CD4-positive, alpha-beta T cell (primary cell): ENCODE measurements around the gene GHR. TPM values are rescaled to one million over a fixed set of nuclear protein-coding genes. Genes with fewer than 3 reads are reported as not detected.

ENCODE experiments used
- ATAC-seq: fragments of 200-7000 bp; cut with Tn5 transposase; one replicate; pipeline ENCODE4 v1.10.0; 2022; ENCODE audit warnings: mild to moderate bottlenecking; ENCODE audit not compliant: poor library complexity
- CTCF ChIA-PET: fragments of 350-600 bp; sonication (Branson Sonifier 250); formaldehyde crosslinking; loops from one replicate; lab custom pipeline; 2021; ENCODE audit warnings: antibody characterized with exemption, inconsistent platforms; lab: Charles Lee
- POLR2A ChIA-PET: fragments of 350-600 bp; sonication (Branson Sonifier 250); formaldehyde crosslinking; loops from one replicate; lab custom pipeline; 2021; ENCODE audit warnings: antibody characterized with exemption, inconsistent platforms; lab: Charles Lee
- DNase-seq, 14 experiments: peaks; one replicate each; pipeline ENCODE4 v3.0.0-alpha.2; 2013 to 2020; ENCODE audit warnings: mixed read lengths in 2 of 14
- H3K27ac ChIP-seq, 2 donors: one replicate each; pipeline versions ENCODE4 v1.5.1 to v1.7.0; 2013; ENCODE audit warnings: low read length in 2 of 2, low read depth in 1 of 2, mild to moderate bottlenecking in 1 of 2
- H3K27me3 ChIP-seq, 2 experiments: 1 replicate in 1 of 2; 2 replicates in 1 of 2; pipeline versions ENCODE4 v1.6.1 to v1.7.0; 2013; ENCODE audit warnings: low read length in 2 of 2, control low read depth in 1 of 2, mild to moderate bottlenecking in 1 of 2, moderate library complexity in 1 of 2; ENCODE audit not compliant: insufficient read depth in 2 of 2, control insufficient read depth in 1 of 2
- H3K36me3 ChIP-seq: one replicate; pipeline ENCODE4 v1.6.1; 2013; ENCODE audit warnings: low read length, control low read depth; ENCODE audit not compliant: insufficient read depth
- H3K4me1 ChIP-seq: one replicate; pipeline ENCODE4 v1.6.1; 2013; ENCODE audit warnings: low read length, control low read depth; ENCODE audit not compliant: insufficient read depth
- H3K4me3 ChIP-seq: one replicate; pipeline ENCODE4 v1.5.1; 2013; ENCODE audit warnings: mild to moderate bottlenecking, low read length, moderate library complexity
- H3K9me3 ChIP-seq, 2 experiments: 1 replicate in 1 of 2; 2 replicates in 1 of 2; pipeline versions ENCODE4 v1.6.1 to v1.7.0; 2013; ENCODE audit warnings: low read length in 2 of 2, mild to moderate bottlenecking in 2 of 2, control low read depth in 1 of 2, moderate library complexity in 1 of 2; ENCODE audit not compliant: control insufficient read depth in 1 of 2, insufficient read depth in 1 of 2
- H3K27ac Mint-ChIP-seq: one replicate; pipeline ENCODE4 v1.8.0; 2020; ENCODE audit warnings: mixed read lengths
- H3K27me3 Mint-ChIP-seq: one replicate; pipeline ENCODE4 v1.8.0; 2021; ENCODE audit warnings: mixed read lengths
- H3K36me3 Mint-ChIP-seq: one replicate; pipeline ENCODE4 v1.8.0; 2021; ENCODE audit warnings: low read depth, mixed read lengths
- H3K4me1 Mint-ChIP-seq: one replicate; pipeline ENCODE4 v1.8.0; 2021; ENCODE audit warnings: low read depth, mixed read lengths
- H3K4me3 Mint-ChIP-seq: one replicate; pipeline ENCODE4 v1.8.0; 2020; ENCODE audit warnings: mild to moderate bottlenecking, mixed read lengths
- H3K9me3 Mint-ChIP-seq: one replicate; pipeline ENCODE4 v1.8.0; 2020; ENCODE audit warnings: mixed read lengths
- intact Hi-C, 2 experiments: fragments of 100-400 bp; cut with DNase I in 1 of 2; cut with micrococcal nuclease in 1 of 2; formaldehyde crosslinking; loops; one replicate each; pipeline versions ENCODE4 v1.15.1 to v1.9.0; 2023 to 2025; cut with DNase I, micrococcal nuclease
- total RNA-seq, 174 experiments: library from RNA in 2 of 174; stranded (reverse) in 2 of 174; gene quantifications; one replicate each; pipeline ENCODE4 v1.2.3 and lab custom pipeline; 2021 to 2026
- TF ChIP-seq, protein P1 (sequence below): fragments of 200-600 bp; IDR thresholded peaks from one replicate; pipeline ENCODE4 v1.8.0; 2022; ENCODE audit warnings: antibody characterized with exemption, mild to moderate bottlenecking

The GHR gene
- total RNA-seq, 2 experiments from 2014 or later: not detected

DNA sequence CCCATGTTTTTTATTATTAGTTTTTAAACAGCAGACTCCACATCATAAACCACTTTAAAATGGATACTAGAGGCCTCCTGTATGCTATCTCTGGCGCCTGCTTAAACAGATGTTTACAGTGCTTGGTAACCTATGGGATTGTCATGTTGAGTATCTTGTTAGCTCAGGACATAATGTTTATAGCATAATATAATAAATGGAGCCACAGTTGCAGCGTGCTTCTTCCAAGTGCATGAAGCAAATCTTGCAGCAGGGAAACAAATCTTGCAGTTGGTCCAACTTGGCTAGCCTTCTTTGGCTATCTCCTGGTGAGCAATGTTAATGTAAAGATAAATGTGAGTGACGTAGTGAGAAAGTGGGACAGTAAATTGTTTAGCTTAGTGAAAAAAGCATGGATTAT, 2.8 kb downstream of the GHR start:
- TF ChIP-seq, protein P1, sequence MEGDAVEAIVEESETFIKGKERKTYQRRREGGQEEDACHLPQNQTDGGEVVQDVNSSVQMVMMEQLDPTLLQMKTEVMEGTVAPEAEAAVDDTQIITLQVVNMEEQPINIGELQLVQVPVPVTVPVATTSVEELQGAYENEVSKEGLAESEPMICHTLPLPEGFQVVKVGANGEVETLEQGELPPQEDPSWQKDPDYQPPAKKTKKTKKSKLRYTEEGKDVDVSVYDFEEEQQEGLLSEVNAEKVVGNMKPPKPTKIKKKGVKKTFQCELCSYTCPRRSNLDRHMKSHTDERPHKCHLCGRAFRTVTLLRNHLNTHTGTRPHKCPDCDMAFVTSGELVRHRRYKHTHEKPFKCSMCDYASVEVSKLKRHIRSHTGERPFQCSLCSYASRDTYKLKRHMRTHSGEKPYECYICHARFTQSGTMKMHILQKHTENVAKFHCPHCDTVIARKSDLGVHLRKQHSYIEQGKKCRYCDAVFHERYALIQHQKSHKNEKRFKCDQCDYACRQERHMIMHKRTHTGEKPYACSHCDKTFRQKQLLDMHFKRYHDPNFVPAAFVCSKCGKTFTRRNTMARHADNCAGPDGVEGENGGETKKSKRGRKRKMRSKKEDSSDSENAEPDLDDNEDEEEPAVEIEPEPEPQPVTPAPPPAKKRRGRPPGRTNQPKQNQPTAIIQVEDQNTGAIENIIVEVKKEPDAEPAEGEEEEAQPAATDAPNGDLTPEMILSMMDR: no peak
- Mint-ChIP-seq H3K27me3 (peaks cover 21% of the 10 kb centered on the region), H3K36me3 (no peaks in the 10 kb centered on the region), H3K4me3 (no peak overlapping the region), H3K4me1 (no peaks in the 10 kb centered on the region), H3K9me3 (no peaks in the 10 kb centered on the region), H3K27ac (no peak overlapping the region)
- H3K27ac ChIP-seq: no peak overlapping the region
- CTCF ChIA-PET: no interaction called here
- no peak for DNase-seq
- H3K4me1 ChIP-seq: peaks cover 8% of the 10 kb centered on the region
- H3K27me3 ChIP-seq: peaks cover 11 to 36% of the 10 kb centered on the region in 2 experiments
- peaks cover 0 to 8% of the 10 kb centered on the region in 2 experiments for H3K9me3 ChIP-seq
- H3K36me3 ChIP-seq: no peaks in the 10 kb centered on the region
- intact Hi-C loops: loop anchor here in 1 of 2 experiments (10.0 kb wide), 1 partner anchor 459 kb away; no protein-coding TSS in a partner anchor
- no peak overlapping the region for H3K4me3 ChIP-seq
- POLR2A ChIA-PET: no interaction called here
- no peak for ATAC-seq

GRCh38 chr5:42429694-42430093, 6.5 kb downstream of the GHR start:
- Mint-ChIP-seq H3K4me3 (no peak overlapping the region), H3K27me3 (peaks cover 21% of the 10 kb centered on the region), H3K9me3 (no peaks in the 10 kb centered on the region), H3K4me1 (no peaks in the 10 kb centered on the region), H3K27ac (no peak overlapping the region), H3K36me3 (no peaks in the 10 kb centered on the region)
- Histone ChIP-seq H3K4me1 (peaks cover 2% of the 10 kb centered on the region), H3K9me3 (peaks cover 0 to 3% of the 10 kb centered on the region in 2 experiments), H3K27me3 (peaks cover 5 to 15% of the 10 kb centered on the region in 2 experiments), H3K4me3 (no peak overlapping the region), H3K36me3 (no peaks in the 10 kb centered on the region), H3K27ac (no peak overlapping the region)
- intact Hi-C loops: loop anchor here in 1 of 2 experiments (10.0 kb wide), 1 partner anchor 455 kb away; no protein-coding TSS in a partner anchor
- ChIA-PET CTCF (no interaction called here), POLR2A (no interaction called here)
- ATAC-seq: no peak
- no peak for DNase-seq
- TF ChIP-seq, protein P1: no peak

- H3K9me3 Mint-ChIP-seq: no peaks in the 10 kb centered on the region
- TF ChIP-seq, protein P1: no peak
- H3K36me3 Mint-ChIP-seq: no peaks in the 10 kb centered on the region
- no peaks in the 10 kb centered on the region for H3K4me1 Mint-ChIP-seq
- H3K27me3 Mint-ChIP-seq: peaks cover 4% of the 10 kb centered on the region
- no peak for DNase-seq
- H3K4me3 ChIP-seq: no peak overlapping the region
- ChIA-PET POLR2A (interaction anchor here (0.7 kb wide), 1 partner anchor 29 kb away, joined by 3 read pairs; no protein-coding TSS in a partner anchor), CTCF (no interaction called here)
- H3K9me3 ChIP-seq: no peaks in the 10 kb centered on the region
- no peak overlapping the region for H3K27ac Mint-ChIP-seq
- no peaks in the 10 kb centered on the region for H3K27me3 ChIP-seq
- ATAC-seq: no peak
- H3K4me3 Mint-ChIP-seq: no peak overlapping the region
- intact Hi-C loops: no loop called here
- H3K27ac ChIP-seq: no peak overlapping the region
- no peaks in the 10 kb centered on the region for H3K36me3 ChIP-seq
- H3K4me1 ChIP-seq: no peaks in the 10 kb centered on the region
These were observed 10.9 kb downstream of the GHR start for GRCh38 chr5:42434047-42434724.
